WERI-Rb-1 (cell line): ENCODE results near the gene LPP.

Experiments used
- DNase-seq: peaks from one replicate; pipeline ENCODE4 v3.0.0-alpha.2; 2020
- H3K27ac ChIP-seq: fragments of 250-450 bp; sonication (Bioruptor Pico); 2 replicates; pipeline ENCODE4 v1.5.1; 2020; ENCODE audit warnings: mild to moderate bottlenecking, moderate library complexity
- H3K27me3 ChIP-seq: fragments of 250-450 bp; sonication (Bioruptor Pico); 2 replicates; pipeline ENCODE4 v1.5.1; 2021; ENCODE audit warnings: mild to moderate bottlenecking, low read depth, moderate library complexity; ENCODE audit not compliant: insufficient read depth, severe bottlenecking
- H3K36me3 ChIP-seq: fragments of 250-450 bp; sonication (Bioruptor Pico); 2 replicates; pipeline ENCODE4 v1.5.1; 2020; ENCODE audit warnings: mild to moderate bottlenecking, moderate library complexity
- H3K4me3 ChIP-seq: 2 replicates; pipeline ENCODE4 v1.5.1; 2011; ENCODE audit warnings: low read depth, mild to moderate bottlenecking, control low read depth, low read length
- H3K9me3 ChIP-seq: fragments of 250-450 bp; sonication (Bioruptor Pico); 2 replicates; pipeline ENCODE4 v1.5.1; 2021; ENCODE audit warnings: mild to moderate bottlenecking, moderate library complexity; ENCODE audit not compliant: severe bottlenecking
- TF ChIP-seq, protein P1 (sequence below): IDR thresholded peaks from 2 replicates; pipeline ENCODE4 v1.5.1; 2011; ENCODE audit warnings: low read depth, mild to moderate bottlenecking, control low read depth, inconsistent platforms, low read length

LPP gene

GRCh38 chr3:188453431-188454384, 299.8 kb downstream of the LPP start:
- Histone ChIP-seq H3K36me3 (no peaks in the 10 kb centered on the region), H3K27ac (no peak overlapping the region), H3K27me3 (no peaks in the 10 kb centered on the region), H3K9me3 (no peaks in the 10 kb centered on the region), H3K4me3 (no peak overlapping the region)
- TF ChIP-seq, protein P1, sequence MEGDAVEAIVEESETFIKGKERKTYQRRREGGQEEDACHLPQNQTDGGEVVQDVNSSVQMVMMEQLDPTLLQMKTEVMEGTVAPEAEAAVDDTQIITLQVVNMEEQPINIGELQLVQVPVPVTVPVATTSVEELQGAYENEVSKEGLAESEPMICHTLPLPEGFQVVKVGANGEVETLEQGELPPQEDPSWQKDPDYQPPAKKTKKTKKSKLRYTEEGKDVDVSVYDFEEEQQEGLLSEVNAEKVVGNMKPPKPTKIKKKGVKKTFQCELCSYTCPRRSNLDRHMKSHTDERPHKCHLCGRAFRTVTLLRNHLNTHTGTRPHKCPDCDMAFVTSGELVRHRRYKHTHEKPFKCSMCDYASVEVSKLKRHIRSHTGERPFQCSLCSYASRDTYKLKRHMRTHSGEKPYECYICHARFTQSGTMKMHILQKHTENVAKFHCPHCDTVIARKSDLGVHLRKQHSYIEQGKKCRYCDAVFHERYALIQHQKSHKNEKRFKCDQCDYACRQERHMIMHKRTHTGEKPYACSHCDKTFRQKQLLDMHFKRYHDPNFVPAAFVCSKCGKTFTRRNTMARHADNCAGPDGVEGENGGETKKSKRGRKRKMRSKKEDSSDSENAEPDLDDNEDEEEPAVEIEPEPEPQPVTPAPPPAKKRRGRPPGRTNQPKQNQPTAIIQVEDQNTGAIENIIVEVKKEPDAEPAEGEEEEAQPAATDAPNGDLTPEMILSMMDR: no peak
- DNase-seq: no peak

DNA sequence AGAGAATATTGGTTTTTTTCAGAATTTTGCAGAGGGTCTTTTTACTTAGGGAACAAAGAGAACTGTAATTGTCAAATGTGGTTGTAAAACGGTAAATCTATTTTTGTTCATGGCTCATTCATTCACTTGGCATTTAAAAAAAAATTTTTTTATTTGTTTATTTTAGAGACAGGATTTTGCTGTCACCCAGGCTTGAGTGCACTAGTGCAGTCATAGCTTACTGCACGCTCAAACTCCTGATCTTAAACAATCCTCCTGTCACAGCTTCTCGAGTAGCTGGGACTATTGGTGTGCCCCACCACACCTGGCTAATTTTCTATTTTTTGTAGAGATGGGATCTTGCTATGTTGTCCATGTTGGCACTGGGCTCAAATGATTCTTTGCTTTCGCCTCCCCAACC, 301.8 kb downstream of the LPP start:
- H3K27me3 ChIP-seq: no peaks in the 10 kb centered on the region
- no peaks in the 10 kb centered on the region for H3K36me3 ChIP-seq
- no peaks in the 10 kb centered on the region for H3K9me3 ChIP-seq
- no peak for DNase-seq
- no peak overlapping the region for H3K4me3 ChIP-seq
- H3K27ac ChIP-seq: no peak overlapping the region
- TF ChIP-seq, protein P1: no peak

- Histone ChIP-seq H3K4me3 (no peak overlapping the region), H3K27me3 (no peaks in the 10 kb centered on the region), H3K36me3 (no peaks in the 10 kb centered on the region), H3K27ac (no peak overlapping the region), H3K9me3 (no peaks in the 10 kb centered on the region)
- TF ChIP-seq, protein P1: no peak
- no peak for DNase-seq
These were observed 304.8 kb downstream of the LPP start for GRCh38 chr3:188458756-188459155.

DNA sequence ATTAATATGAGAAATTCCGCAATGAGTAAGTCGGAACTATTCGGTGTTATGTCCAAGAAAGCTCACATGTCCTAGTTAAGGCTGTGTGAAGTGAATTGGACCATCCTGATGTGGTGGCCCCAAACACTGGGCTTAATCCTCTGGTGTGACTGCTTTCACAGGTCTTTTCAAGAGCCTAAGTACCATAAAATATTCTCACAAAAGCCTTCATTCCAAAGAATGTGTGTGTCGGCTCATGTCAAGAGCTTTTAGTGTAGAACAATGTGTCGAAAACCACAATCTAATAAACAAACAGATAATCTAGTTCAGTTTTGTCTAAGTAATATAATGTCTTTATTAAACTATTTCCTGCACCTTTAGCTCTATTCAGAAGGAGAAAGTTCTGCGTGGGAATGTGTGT, 311.4 kb downstream of the LPP start:
- Histone ChIP-seq H3K27ac (no peak overlapping the region), H3K4me3 (no peak overlapping the region), H3K27me3 (no peaks in the 10 kb centered on the region), H3K9me3 (no peaks in the 10 kb centered on the region), H3K36me3 (no peaks in the 10 kb centered on the region)
- no peak for DNase-seq
- TF ChIP-seq, protein P1: no peak

DNA sequence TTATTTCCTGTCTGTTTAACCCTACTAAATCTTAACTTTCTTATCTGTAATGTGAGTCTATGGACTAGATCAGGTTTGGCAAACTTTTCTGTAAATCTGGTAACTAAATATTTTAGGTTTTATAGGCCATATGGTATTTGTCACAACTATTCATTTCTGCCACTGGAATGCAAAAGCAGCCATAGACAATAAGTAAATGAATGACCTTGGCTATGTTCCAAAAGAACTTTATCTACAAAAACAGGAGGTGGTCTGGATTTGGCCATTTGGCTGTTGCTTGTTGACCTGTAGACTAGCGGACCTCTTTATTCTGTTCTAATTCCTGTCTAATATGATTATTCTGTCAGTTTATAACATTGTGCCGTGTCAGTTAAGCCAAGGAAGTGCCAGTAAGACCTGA, 314.2 kb downstream of the LPP start:
- TF ChIP-seq, protein P1: no peak
- Histone ChIP-seq H3K4me3 (no peak overlapping the region), H3K27ac (no peak overlapping the region), H3K27me3 (no peaks in the 10 kb centered on the region), H3K36me3 (no peaks in the 10 kb centered on the region), H3K9me3 (no peaks in the 10 kb centered on the region)
- DNase-seq: no peak
